Tibial nerve (tissue), 4 donors: ENCODE measurements around the gene TP73. TPM values are rescaled to one million over a fixed set of nuclear protein-coding genes. Genes with fewer than 3 reads are reported as not detected.

Experiments used
- DNase-seq, 2 donors: peaks; one replicate each; pipeline ENCODE4 v3.0.0-alpha.2; 2019; ENCODE audit warnings: low spot score in 2 of 2
- H3K27ac ChIP-seq, 4 donors: fragments of 200-600 bp; sonication (generic) in 3 of 4; one replicate each; pipeline ENCODE4 v1.5.1; 2017 to 2019; ENCODE audit warnings: mild to moderate bottlenecking in 1 of 4
- H3K27me3 ChIP-seq, 2 donors: fragments of 200-600 bp; sonication (generic) in 1 of 2; one replicate each; pipeline versions ENCODE4 v1.5.1 to v1.6.0; 2017 to 2019
- H3K36me3 ChIP-seq, 3 donors: fragments of 200-600 bp; sonication (generic); one replicate each; pipeline ENCODE4 v1.5.1; 2018 to 2019
- H3K4me1 ChIP-seq, 4 donors: fragments of 200-600 bp; sonication (generic) in 3 of 4; one replicate each; pipeline ENCODE4 v1.5.1; 2017 to 2019
- H3K4me3 ChIP-seq, 4 donors: fragments of 200-600 bp; sonication (generic) in 3 of 4; one replicate each; pipeline ENCODE4 v1.5.1; 2017 to 2019; ENCODE audit warnings: mild to moderate bottlenecking in 1 of 4, moderate library complexity in 1 of 4
- H3K9me3 ChIP-seq, 4 donors: fragments of 200-600 bp; sonication (generic) in 3 of 4; one replicate each; pipeline ENCODE4 v1.5.1; 2017 to 2019
- CTCF ChIP-seq, 5 experiments: fragments of 200-600 bp in 3 of 5; fragments of 450-650 bp in 2 of 5; sonication (generic) in 3 of 5; IDR thresholded peaks; one replicate each; pipeline ENCODE4 v1.5.1; 2016 to 2019; ENCODE audit warnings: antibody characterized with exemption in 5 of 5, mild to moderate bottlenecking in 3 of 5, moderate library complexity in 2 of 5
- EP300 ChIP-seq, 2 donors: sonication (generic); formaldehyde crosslinking; IDR thresholded peaks; one replicate each; pipeline ENCODE4 v1.6.1; 2017; ENCODE audit warnings: antibody characterized with exemption in 2 of 2, mild to moderate bottlenecking in 1 of 2
- POLR2A ChIP-seq, 2 donors: fragments of 450-650 bp; IDR thresholded peaks; one replicate each; pipeline ENCODE4 v1.6.1; 2017; ENCODE audit warnings: antibody characterized with exemption in 2 of 2, mild to moderate bottlenecking in 2 of 2, moderate library complexity in 2 of 2
- WGBS, 2 donors: methylation state at CpG; one replicate each; pipeline ENCODE4 v1.1.5; 2018; 5-methylcytosine and 5-hydroxymethylcytosine counted together
- total RNA-seq, 4 donors: library from RNA; depleted of rRNA; stranded (reverse); fragments of >200 nt; gene quantifications; one replicate each; pipeline ENCODE4 v1.1.0, GENCODE V29; 2016

TP73 gene
- total RNA-seq, 4 donors from 2014 or later = 0.30 TPM; not detected in 3

GRCh38 chr1:3759164-3759563, 106.8 kb downstream of the TP73 start:
- Histone ChIP-seq H3K27me3 (peaks cover 0 to 60% of the 10 kb centered on the region in 2 donors), H3K4me1 (no peaks in the 10 kb centered on the region), H3K27ac (no peak overlapping the region), H3K9me3 (peaks cover 0 to 21% (median 0%) of the 10 kb centered on the region in 4 donors), H3K4me3 (no peak overlapping the region), H3K36me3 (no peaks in the 10 kb centered on the region)
- no peak for DNase-seq
- TF ChIP-seq EP300 (IDR thresholded peaks at IDR 0.05) (no peak), CTCF (IDR thresholded peaks at IDR 0.05) (no peak), POLR2A (IDR thresholded peaks at IDR 0.05) (no peak)
- WGBS, 2 donors = 77 to 82% methylated on average over 6 of the region's 6 CpGs

GRCh38 chr1:3759796-3760195, 107.5 kb downstream of the TP73 start:
- H3K27ac ChIP-seq = no peak overlapping the region
- no peaks in the 10 kb centered on the region for H3K4me1 ChIP-seq
- peaks cover 0 to 53% of the 10 kb centered on the region in 2 donors for H3K27me3 ChIP-seq
- TF ChIP-seq CTCF (IDR thresholded peaks at IDR 0.05) (no peak), EP300 (IDR thresholded peaks at IDR 0.05) (no peak), POLR2A (IDR thresholded peaks at IDR 0.05) (no peak)
- H3K36me3 ChIP-seq = no peaks in the 10 kb centered on the region
- 66 to 68% methylated on average over 6 of the region's 6 CpGs for WGBS, 2 donors
- no peak for DNase-seq
- peaks cover 0 to 21% (median 0%) of the 10 kb centered on the region in 4 donors for H3K9me3 ChIP-seq
- H3K4me3 ChIP-seq = no peak overlapping the region

GRCh38 chr1:3761296-3762010, 109.1 kb downstream of the TP73 start:
- H3K4me3 ChIP-seq = no peak overlapping the region
- H3K27me3 ChIP-seq = peaks cover 0 to 37% of the 10 kb centered on the region in 2 donors
- no peaks in the 10 kb centered on the region for H3K36me3 ChIP-seq
- no peak for DNase-seq
- peaks cover 0 to 21% (median 0%) of the 10 kb centered on the region in 4 donors for H3K9me3 ChIP-seq
- H3K4me1 ChIP-seq = no peaks in the 10 kb centered on the region
- WGBS, 2 donors = 84 to 86% methylated on average over 16 to 17 of the region's 17 CpGs
- TF ChIP-seq POLR2A (IDR thresholded peaks at IDR 0.05) (no peak), CTCF (IDR thresholded peaks at IDR 0.05) (no peak), EP300 (IDR thresholded peaks at IDR 0.05) (no peak)
- H3K27ac ChIP-seq = no peak overlapping the region

GRCh38 chr1:3762151-3762872, 110.0 kb downstream of the TP73 start:
- TF ChIP-seq EP300 (IDR thresholded peaks at IDR 0.05) (no peak), CTCF (IDR thresholded peaks at IDR 0.05) (no peak), POLR2A (IDR thresholded peaks at IDR 0.05) (no peak)
- H3K27me3 ChIP-seq = peaks cover 0 to 34% of the 10 kb centered on the region in 2 donors
- peaks cover 0 to 21% (median 0%) of the 10 kb centered on the region in 4 donors for H3K9me3 ChIP-seq
- H3K4me1 ChIP-seq = no peaks in the 10 kb centered on the region
- H3K27ac ChIP-seq = no peak overlapping the region
- 73 to 82% methylated on average over 5 to 11 of the region's 15 CpGs for WGBS, 2 donors
- no peak overlapping the region for H3K4me3 ChIP-seq
- DNase-seq = no peak
- no peaks in the 10 kb centered on the region for H3K36me3 ChIP-seq

- DNase-seq = no peak
- H3K36me3 ChIP-seq = no peaks in the 10 kb centered on the region
- peaks cover 0 to 34% of the 10 kb centered on the region in 2 donors for H3K27me3 ChIP-seq
- no peak overlapping the region for H3K27ac ChIP-seq
- no peak overlapping the region for H3K4me3 ChIP-seq
- TF ChIP-seq POLR2A (IDR thresholded peaks at IDR 0.05) (no peak), CTCF (IDR thresholded peaks at IDR 0.05) (no peak), EP300 (IDR thresholded peaks at IDR 0.05) (no peak)
- no peaks in the 10 kb centered on the region for H3K4me1 ChIP-seq
- H3K9me3 ChIP-seq = peaks cover 0 to 21% (median 0%) of the 10 kb centered on the region in 4 donors
- WGBS, 2 donors = 76 to 88% methylated on average over 11 of the region's 12 CpGs
These were observed 110.5 kb downstream of the TP73 start for GRCh38 chr1:3762873-3763228.
